ENCODE results near the gene FAM171A1. TPM values are rescaled to one million over a fixed set of nuclear protein-coding genes. Genes with fewer than 3 reads are reported as not detected.
A peak's percentile ranks its signal among the peaks of the same experiment; 100 is the strongest.
"Not testable (repeated sequence)": the region's sequence is repeated elsewhere in the genome, so short reads cannot be mapped to it uniquely, and the experiment has no call there.

The FAM171A1 gene
- 10 to 100 TPM; 13.1 to 15.0 (median 13.8) TPM for total RNA-seq
- polyA plus RNA-seq = 9.3 TPM
- long read RNA-seq, donor 1, transcript FAM171A1-201 (8 exons, 3,952 nt) = major isoform, 24 of 47 reads
- long read RNA-seq, donor 1, partial matches to known transcripts = 6 of 47 reads
- long read RNA-seq, donor 1, other reads (novel, unspliced or antisense) = 17 of 47 reads
- long read RNA-seq, donor 2, transcript FAM171A1-201 (8 exons, 3,952 nt) = major isoform, 12 of 20 reads
- long read RNA-seq, donor 2, partial matches to known transcripts = 1 of 20 reads
- long read RNA-seq, donor 2, other reads (novel, unspliced or antisense) = 7 of 20 reads
- long read RNA-seq, donor 3, transcript FAM171A1-201 (8 exons, 3,952 nt) = major isoform, 24 of 60 reads
- long read RNA-seq, donor 3, partial matches to known transcripts = 10 of 60 reads
- long read RNA-seq, donor 3, other reads (novel, unspliced or antisense) = 26 of 60 reads
- long read RNA-seq, donor 4, transcript FAM171A1-201 (8 exons, 3,952 nt) = major isoform, 7 of 16 reads
- long read RNA-seq, donor 4, partial matches to known transcripts = 2 of 16 reads
- long read RNA-seq, donor 4, other reads (novel, unspliced or antisense) = 7 of 16 reads

- WGBS = 3% methylated on average over 115 of the region's 115 CpGs
- Histone ChIP-seq H3K27ac (ENCODE audit: low read length) (no peak within 1 kb of the TSS), H3K4me3 (ENCODE audit: low read length) (peak within 1 kb of the TSS; percentile 99), H3K27me3 (ENCODE audit: control insufficient read depth, insufficient read depth) (no peaks in the 10 kb centered on the region), H3K4me1 (ENCODE audit: control insufficient read depth, insufficient read depth, low read length) (no peaks in the 10 kb centered on the region), H3K9me3 (ENCODE audit: control insufficient read depth, low read length) (no peaks in the 10 kb centered on the region)
- intact Hi-C loops (cut with DNase I) = loop anchor here (2.0 to 5.0 kb wide), 3 partner anchors 109 to 160 kb away; no protein-coding TSS in a partner anchor
- DNase-seq = peak; percentile 71 to 88 (median 84)
- peak; percentile 79 to 82 for ATAC-seq
Measured at GRCh38 chr10:15370856-15371701, at the start of gene FAM171A1. TSS of gene FAM171A1 (minus strand) at chr10:15371289. CDS start at chr10:15371052, 237 bp downstream.

- H3K27ac ChIP-seq (ENCODE audit: low read length) = no peak overlapping the region
- no peak overlapping the region for H3K4me3 ChIP-seq (ENCODE audit: low read length)
- ATAC-seq (no peak), DNase-seq (no peak)
- no peaks in the 10 kb centered on the region for H3K27me3 ChIP-seq (ENCODE audit: control insufficient read depth, insufficient read depth)
- no peaks in the 10 kb centered on the region for H3K9me3 ChIP-seq (ENCODE audit: control insufficient read depth, low read length)
- no peaks in the 10 kb centered on the region for H3K4me1 ChIP-seq (ENCODE audit: control insufficient read depth, insufficient read depth, low read length)
- WGBS = 79% methylated on average over 4 of the region's 4 CpGs
- intact Hi-C loops (cut with DNase I) = no loop called here
Measured at GRCh38 chr10:15420858-15421257, 49.8 kb upstream of the FAM171A1 start.

GRCh38 chr10:15419279-15419874 lies 48.3 kb upstream of the FAM171A1 start:
- DNase-seq = peak in 2 of 3 donors; percentile 30 to 38
- 59% methylated on average over 3 of the region's 3 CpGs for WGBS
- no peaks in the 10 kb centered on the region for H3K4me1 ChIP-seq (ENCODE audit: control insufficient read depth, insufficient read depth, low read length)
- H3K27me3 ChIP-seq (ENCODE audit: control insufficient read depth, insufficient read depth) = no peaks in the 10 kb centered on the region
- no peak overlapping the region for H3K4me3 ChIP-seq (ENCODE audit: low read length)
- intact Hi-C loops (cut with DNase I) = no loop called here
- no peak overlapping the region for H3K27ac ChIP-seq (ENCODE audit: low read length)
- H3K9me3 ChIP-seq (ENCODE audit: control insufficient read depth, low read length) = no peaks in the 10 kb centered on the region
- peak; percentile 45 to 66 for ATAC-seq

GRCh38 chr10:15416034-15416433 lies 44.9 kb upstream of the FAM171A1 start:
- DNase-seq = no peak
- Histone ChIP-seq H3K9me3 (ENCODE audit: control insufficient read depth, low read length) (no peaks in the 10 kb centered on the region), H3K27ac (ENCODE audit: low read length) (no peak overlapping the region), H3K4me1 (ENCODE audit: control insufficient read depth, insufficient read depth, low read length) (no peaks in the 10 kb centered on the region), H3K4me3 (ENCODE audit: low read length) (no peak overlapping the region), H3K27me3 (ENCODE audit: control insufficient read depth, insufficient read depth) (no peaks in the 10 kb centered on the region)
- 84% methylated on average over 1 of the region's 1 CpG for WGBS
- intact Hi-C loops (cut with DNase I) = no loop called here
- ATAC-seq = no peak

- no peaks in the 10 kb centered on the region for H3K4me1 ChIP-seq (ENCODE audit: control insufficient read depth, insufficient read depth, low read length)
- intact Hi-C loops (cut with DNase I) = no loop called here
- H3K27ac ChIP-seq (ENCODE audit: low read length) = no peak overlapping the region
- H3K27me3 ChIP-seq (ENCODE audit: control insufficient read depth, insufficient read depth) = no peaks in the 10 kb centered on the region
- 62% methylated on average over 4 of the region's 4 CpGs for WGBS
- peak in 1 of 2 donors; percentile 83 for ATAC-seq
- no peaks in the 10 kb centered on the region for H3K9me3 ChIP-seq (ENCODE audit: control insufficient read depth, low read length)
- H3K4me3 ChIP-seq (ENCODE audit: low read length) = no peak overlapping the region
- no peak for DNase-seq
Measured at GRCh38 chr10:15411010-15411409, 39.9 kb upstream of the FAM171A1 start.

GRCh38 chr10:15409350-15409749 lies 38.3 kb upstream of the FAM171A1 start:
- not testable (repeated sequence) for H3K9me3 ChIP-seq (ENCODE audit: control insufficient read depth, low read length); H3K27me3 ChIP-seq (ENCODE audit: control insufficient read depth, insufficient read depth); H3K4me1 ChIP-seq (ENCODE audit: control insufficient read depth, insufficient read depth, low read length); ATAC-seq; H3K4me3 ChIP-seq (ENCODE audit: low read length); DNase-seq; H3K27ac ChIP-seq (ENCODE audit: low read length)
- 84% methylated on average over 2 of the region's 2 CpGs for WGBS
- intact Hi-C loops (cut with DNase I) = loop anchor here in 1 of 4 donors (2.0 kb wide), 1 partner anchor 27 kb away; no protein-coding TSS in a partner anchor

GRCh38 chr10:15408557-15408956 lies 37.5 kb upstream of the FAM171A1 start:
- WGBS = 82% methylated on average over 5 of the region's 5 CpGs
- DNase-seq (no peak), ATAC-seq (no peak)
- H3K27me3 ChIP-seq (ENCODE audit: control insufficient read depth, insufficient read depth) = no peaks in the 10 kb centered on the region
- no peaks in the 10 kb centered on the region for H3K4me1 ChIP-seq (ENCODE audit: control insufficient read depth, insufficient read depth, low read length)
- no peak overlapping the region for H3K4me3 ChIP-seq (ENCODE audit: low read length)
- H3K9me3 ChIP-seq (ENCODE audit: control insufficient read depth, low read length) = no peaks in the 10 kb centered on the region
- intact Hi-C loops (cut with DNase I) = loop anchor here in 1 of 4 donors (2.0 kb wide), 1 partner anchor 26 kb away; no protein-coding TSS in a partner anchor
- H3K27ac ChIP-seq (ENCODE audit: low read length) = no peak overlapping the region

- intact Hi-C loops (cut with DNase I) = no loop called here
- DNase-seq = no peak
- Histone ChIP-seq H3K4me1 (ENCODE audit: control insufficient read depth, insufficient read depth, low read length) (no peaks in the 10 kb centered on the region), H3K9me3 (ENCODE audit: control insufficient read depth, low read length) (no peaks in the 10 kb centered on the region), H3K27me3 (ENCODE audit: control insufficient read depth, insufficient read depth) (no peaks in the 10 kb centered on the region), H3K27ac (ENCODE audit: low read length) (no peak overlapping the region), H3K4me3 (ENCODE audit: low read length) (no peak overlapping the region)
- WGBS = 92% methylated on average over 3 of the region's 3 CpGs
- ATAC-seq = no peak
Measured at GRCh38 chr10:15405319-15405718, 34.2 kb upstream of the FAM171A1 start.

GRCh38 chr10:15401382-15401781 lies 30.3 kb upstream of the FAM171A1 start:
- H3K4me3 ChIP-seq (ENCODE audit: low read length) = no peak overlapping the region
- intact Hi-C loops (cut with DNase I) = no loop called here
- no peaks in the 10 kb centered on the region for H3K27me3 ChIP-seq (ENCODE audit: control insufficient read depth, insufficient read depth)
- no peak for DNase-seq
- ATAC-seq = no peak
- H3K4me1 ChIP-seq (ENCODE audit: control insufficient read depth, insufficient read depth, low read length) = no peaks in the 10 kb centered on the region
- H3K9me3 ChIP-seq (ENCODE audit: control insufficient read depth, low read length) = no peaks in the 10 kb centered on the region
- no peak overlapping the region for H3K27ac ChIP-seq (ENCODE audit: low read length)

GRCh38 chr10:15400461-15400860 lies 29.4 kb upstream of the FAM171A1 start:
- H3K27ac ChIP-seq (ENCODE audit: low read length); H3K9me3 ChIP-seq (ENCODE audit: control insufficient read depth, low read length); ATAC-seq; intact Hi-C loops (cut with DNase I); H3K4me3 ChIP-seq (ENCODE audit: low read length); H3K4me1 ChIP-seq (ENCODE audit: control insufficient read depth, insufficient read depth, low read length); H3K27me3 ChIP-seq (ENCODE audit: control insufficient read depth, insufficient read depth); DNase-seq: not testable (repeated sequence)

Measured in right cardiac atrium (tissue), 5 donors.